Hypothalamus (tissue), 51 donors: ENCODE results near the gene TEDC2.
"Not testable (repeated sequence)": the region's sequence is repeated elsewhere in the genome, so short reads cannot be mapped to it uniquely, and the experiment has no call there.

ENCODE experiments used
- DNase-seq, 51 donors: peaks; one replicate each; lab custom pipeline; 2025; lab: John Stamatoyannopoulos, UW

TEDC2 gene

DNA sequence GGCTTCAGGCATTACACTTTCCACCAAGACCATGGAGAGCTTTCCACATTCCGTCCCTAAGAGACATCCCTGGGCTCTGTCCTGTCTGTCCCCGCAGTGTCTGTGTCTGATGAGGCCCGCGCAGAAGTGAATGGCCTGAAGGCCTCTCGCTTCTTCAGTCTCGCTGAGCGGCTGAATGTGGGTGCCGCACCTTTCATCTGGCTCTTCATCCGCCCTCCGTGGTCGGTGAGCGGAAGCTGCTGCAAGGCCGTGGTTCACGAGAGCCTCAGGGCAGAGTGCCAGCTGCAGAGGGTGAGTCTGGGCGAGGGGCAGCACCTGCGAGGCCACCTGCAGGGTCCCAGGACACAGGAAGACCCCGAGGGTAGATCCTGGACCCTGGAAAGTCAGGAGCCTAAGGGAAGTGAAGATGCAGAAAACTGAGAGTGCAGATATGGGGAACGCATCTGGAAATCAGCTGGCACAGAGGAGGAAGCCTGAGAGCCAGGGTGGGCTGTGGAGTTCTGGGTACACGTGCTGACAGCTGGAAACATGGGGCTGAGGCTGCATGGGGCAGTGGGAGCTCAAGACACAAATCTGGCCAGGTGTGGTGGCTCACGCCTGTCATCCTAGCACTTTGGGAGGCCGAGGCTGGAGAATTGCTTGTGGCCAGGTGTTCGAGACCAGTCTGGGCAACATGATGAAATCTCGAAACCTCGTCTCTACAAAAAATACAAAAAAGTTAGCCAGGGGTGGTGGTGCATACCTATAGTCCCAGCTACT, 22.7 kb upstream of the TEDC2 start:
- DNase-seq: no peak

DNA sequence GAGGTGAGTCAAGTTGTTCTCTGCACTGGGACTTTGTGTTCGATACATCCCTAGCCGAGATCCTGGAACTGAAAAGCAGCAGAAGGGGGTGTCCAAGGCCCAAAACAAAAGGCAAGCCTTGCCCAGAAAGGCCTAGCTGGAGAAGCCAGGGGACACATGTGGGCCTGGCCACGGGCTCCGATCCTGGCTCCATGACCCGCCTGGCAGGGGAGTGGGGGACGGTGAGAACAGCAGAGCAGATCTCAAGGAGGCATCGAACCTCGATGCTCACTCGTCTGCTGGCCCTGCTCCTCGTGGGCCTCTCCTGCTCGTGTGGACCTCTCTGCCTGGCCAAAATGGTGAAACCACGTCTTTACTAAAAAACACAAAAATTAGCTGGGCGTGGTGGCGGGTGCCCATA, 21.8 kb upstream of the TEDC2 start:
- peak in 1 of 51 donors; percentile 5 for DNase-seq

GRCh38 chr16:2439598-2439997, 20.3 kb upstream of the TEDC2 start:
- DNase-seq: no peak

- DNase-seq: not testable (repeated sequence)
Measured at GRCh38 chr16:2441143-2441804, 18.6 kb upstream of the TEDC2 start.

DNA sequence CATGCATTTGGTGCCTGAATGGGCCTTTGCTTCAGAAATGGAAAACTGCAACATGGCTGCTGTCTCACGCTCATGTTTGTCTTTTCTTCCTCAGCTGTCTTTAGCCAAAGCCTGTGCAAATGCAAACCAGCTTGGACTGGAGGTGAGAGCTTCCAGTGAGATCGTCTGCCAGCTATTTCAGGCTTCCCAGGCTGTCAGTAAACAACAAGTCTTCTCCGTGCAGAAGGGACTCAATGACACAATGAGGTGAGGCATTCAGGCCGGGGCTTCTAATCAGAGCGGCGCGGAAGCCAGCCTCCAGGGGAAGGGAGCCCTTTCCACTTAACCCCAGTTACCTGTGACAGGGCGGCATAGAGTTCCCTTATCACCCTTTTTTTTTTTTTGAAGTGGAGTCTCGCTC, 16.4 kb upstream of the TEDC2 start:
- no peak for DNase-seq

DNA sequence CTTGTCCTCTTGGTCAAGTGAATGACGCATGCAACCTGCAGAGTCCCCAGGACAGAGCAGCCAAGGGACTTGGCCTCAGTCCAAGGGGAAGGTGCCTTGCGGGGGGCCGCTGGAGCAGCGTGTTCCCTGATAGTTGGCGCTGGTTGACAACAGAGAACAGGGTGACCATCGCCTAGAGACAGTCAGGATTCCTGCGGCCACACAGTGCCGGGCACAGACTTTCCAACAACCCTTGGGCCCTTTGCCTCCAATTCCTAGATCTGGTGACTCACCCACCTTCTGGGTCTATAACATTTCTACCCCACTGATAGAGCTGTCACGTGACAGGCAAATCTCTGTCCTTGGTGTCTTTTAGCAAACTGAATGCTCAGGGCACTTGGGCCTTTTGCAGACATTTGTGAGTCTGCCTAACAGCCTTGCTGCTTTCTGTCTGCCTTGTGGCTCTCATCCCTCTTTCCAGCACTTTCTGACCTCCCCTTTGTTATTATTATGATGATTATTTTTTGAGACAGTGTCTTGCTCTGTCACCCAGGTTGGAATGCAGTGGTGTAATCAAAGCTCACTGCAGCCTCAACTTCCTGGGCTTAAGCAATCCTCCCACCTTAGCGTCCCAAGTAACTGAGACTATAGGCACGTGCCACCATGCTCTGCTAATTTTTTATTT, 11.9 kb upstream of the TEDC2 start:
- no peak for DNase-seq

DNA sequence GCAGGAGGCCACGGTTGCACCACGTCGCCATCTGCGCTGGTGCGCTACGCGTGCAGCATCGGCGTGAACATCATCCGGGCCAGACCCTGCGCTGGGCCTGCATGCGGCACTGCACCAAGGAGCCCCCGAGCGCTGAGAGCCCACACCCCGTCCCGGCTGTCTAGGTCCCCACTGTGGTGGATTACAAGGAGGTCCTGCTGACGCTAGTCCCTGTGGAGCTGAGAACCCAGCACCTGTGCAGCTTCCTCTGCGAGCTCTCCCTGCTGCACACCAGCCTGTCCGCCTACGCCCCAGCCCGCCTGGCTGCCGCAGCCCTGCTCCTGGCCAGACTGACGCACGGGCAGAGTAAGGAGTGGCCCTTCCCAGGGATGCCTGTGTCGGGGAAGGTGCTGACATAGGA, 10.8 kb upstream of the TEDC2 start:
- no peak for DNase-seq

DNA sequence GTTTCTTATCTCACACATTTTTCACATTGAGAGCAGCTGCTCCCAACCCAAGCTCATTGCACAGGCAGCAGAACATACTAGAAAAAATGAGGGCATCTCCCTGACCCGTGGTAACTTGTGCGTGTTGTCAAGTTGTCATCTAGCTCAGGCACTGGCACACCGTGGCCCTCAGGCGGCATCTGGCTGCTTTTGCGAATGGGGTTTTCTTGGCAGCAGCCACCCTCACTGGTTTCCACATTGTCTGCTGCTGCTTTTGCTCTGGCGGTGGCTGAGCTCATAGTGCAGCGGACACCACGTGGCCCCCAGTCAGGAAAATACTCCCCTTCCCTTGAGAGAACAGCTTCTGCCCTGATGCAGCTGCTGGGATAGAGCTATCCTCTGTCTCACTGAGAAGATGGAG, 9.4 kb upstream of the TEDC2 start:
- peak in 40 of 51 donors; percentile 8 to 89 (median 57) for DNase-seq

DNA sequence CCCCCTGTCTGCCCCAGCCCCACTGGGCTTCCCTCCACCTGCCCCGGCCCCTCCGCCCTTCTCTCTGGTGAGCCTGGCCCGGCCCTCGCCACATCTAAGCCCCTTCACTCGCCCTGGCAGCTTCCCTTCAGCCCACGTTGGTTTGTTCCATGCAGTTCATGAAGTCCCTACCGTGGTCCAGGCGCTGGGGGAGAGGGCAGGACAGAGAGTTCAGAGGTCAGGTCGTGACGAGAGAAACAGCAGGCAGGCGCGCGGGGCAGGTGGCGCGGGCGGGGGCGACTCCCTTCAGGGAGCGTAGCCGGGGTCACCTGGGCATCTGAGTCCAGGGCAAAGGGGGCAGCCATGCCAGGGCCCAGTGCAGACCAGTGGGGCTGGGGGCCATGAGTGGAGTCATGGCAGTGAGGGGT, 8.9 kb upstream of the TEDC2 start:
- DNase-seq: no peak

DNA sequence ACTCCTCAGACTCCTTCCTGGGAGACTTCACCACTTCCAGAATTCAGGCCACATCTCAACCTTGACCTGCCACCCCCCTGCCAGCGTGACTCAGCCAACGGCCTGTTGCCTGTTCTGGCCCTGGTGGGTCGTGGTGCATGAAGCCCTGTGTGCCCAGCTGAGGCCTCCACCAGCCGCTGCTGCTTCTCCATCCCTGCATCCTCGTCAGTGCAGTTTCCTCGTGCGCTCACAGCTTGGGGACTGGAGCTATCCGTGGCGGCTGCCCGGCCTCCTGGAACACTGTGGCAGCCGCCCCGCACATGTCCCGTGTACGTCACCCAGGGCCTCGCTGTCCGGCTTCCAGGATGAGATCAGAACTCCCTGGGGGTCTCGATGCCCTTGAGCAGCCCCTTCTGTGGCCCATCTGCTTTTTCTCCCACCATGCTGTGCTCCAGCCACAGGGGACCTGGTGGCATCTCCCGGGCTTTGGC, 8.0 kb upstream of the TEDC2 start:
- DNase-seq: no peak

DNA sequence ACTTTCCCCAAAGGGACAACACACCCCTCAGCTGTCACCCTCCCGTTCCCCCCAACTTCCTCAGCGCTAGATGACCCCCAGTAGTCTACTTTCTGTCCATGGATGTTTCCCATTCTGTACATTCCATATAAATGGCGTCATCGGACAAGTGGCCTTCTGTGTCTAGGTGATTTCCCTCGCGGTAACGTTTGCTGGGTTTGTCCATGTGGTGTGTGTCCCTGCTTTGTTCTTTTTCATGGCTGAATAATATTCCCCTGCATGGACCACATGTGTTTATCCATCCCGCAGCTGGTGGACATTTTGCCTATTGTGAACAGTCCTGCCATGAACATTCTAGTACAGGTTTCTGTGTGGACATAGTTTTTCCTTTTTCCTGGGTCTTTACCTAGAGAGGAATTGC, 7.3 kb upstream of the TEDC2 start:
- no peak for DNase-seq

GRCh38 chr16:2455081-2455845, 4.6 kb upstream of the TEDC2 start:
- DNase-seq: no peak

DNA sequence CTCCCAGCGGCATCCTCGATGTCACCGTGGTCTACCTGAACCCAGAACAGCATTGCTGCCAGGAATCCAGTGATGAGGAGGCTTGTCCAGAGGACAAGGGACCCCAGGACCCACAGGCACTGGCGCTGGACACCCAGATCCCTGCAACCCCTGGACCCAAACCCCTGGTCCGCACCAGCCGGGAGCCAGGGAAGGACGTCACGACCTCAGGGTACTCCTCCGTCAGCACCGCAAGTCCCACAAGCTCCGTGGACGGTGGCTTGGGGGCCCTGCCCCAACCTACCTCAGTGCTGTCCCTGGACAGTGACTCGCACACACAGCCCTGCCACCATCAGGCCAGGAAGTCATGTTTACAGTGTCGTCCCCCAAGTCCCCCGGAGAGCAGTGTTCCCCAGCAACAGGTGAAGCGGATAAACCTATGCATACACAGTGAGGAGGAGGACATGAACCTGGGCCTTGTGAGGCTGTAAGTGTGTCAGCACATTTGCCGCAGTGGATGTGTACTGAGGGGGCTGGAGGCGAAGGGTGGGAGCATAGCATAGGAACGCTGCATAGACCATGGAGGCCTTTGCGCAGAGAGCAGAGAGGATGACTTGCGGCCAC, 3.3 kb upstream of the TEDC2 start:
- DNase-seq: no peak

DNA sequence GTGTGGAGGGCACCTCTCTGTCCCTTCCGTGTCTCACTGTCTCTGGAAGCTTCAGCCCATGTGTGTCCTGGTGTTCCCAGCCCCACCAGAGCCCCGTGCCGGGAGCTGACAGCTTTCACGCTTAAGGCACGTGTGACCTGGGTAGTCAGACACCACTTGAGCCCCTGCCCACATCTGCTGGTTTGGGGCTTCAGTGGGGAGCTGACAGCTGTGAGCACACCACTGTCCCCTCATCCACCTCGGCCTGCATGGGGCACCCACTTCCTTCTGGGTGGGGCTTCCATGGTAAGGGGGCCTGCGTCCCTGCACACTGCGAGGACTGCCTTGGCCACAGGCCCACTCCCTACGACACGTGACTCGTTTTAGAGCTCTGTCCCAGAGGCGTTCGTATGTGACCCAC, 2.6 kb upstream of the TEDC2 start:
- no peak for DNase-seq

GRCh38 chr16:2457946-2458345, 2.0 kb upstream of the TEDC2 start:
- DNase-seq: no peak

- no peak for DNase-seq
Measured at GRCh38 chr16:2458887-2459646, 842 bp upstream of the TEDC2 start.

DNA sequence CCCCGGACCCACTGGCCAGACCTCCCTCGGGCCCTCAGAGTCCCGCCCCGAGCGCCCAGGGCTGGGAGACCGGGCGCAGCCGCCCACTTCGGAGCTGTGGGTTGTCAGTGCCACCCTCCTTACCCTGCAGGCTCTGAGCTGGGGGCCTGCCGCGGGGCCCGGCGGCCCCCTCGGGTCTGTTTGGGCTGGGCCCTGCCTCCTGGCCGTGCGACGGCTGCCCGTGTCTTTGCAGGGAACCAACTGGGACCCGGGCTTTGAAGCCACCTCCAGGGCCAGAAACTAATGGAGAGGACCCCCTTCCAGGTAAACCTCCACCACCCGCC, 443 bp downstream of the TEDC2 start:
- no peak for DNase-seq

DNA sequence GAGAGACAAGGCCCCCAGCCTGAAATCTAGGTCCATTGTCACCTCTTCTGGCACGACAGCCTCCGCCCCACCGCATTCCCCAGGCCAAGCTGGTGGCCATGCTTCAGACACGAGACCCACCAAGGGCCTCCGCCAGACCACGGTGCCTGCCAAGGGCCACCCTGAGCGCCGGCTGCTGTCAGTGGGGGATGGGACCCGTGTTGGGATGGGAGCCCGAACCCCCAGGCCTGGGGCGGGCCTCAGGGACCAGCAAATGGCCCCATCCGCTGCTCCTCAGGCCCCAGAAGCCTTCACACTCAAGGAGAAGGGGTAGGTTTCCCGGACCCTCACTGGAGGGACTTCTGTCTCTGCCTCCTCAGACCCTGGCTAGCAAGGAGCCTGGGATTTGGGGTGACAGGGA, 1.0 kb downstream of the TEDC2 start:
- no peak for DNase-seq

- no peak for DNase-seq
Measured at GRCh38 chr16:2462031-2462866, 2.3 kb downstream of the TEDC2 start.
